KMS-11 (cell line): ENCODE measurements around the gene NIPA2.

ENCODE experiments used
- H2AFZ ChIP-seq: fragments of 200-600 bp; sonication (generic); 2 replicates; pipeline ENCODE4 v1.6.1; 2016; ENCODE audit warnings: antibody characterized with exemption, mixed run types, low read depth
- H3K27ac ChIP-seq: fragments of 200-600 bp; sonication (generic); 2 replicates; pipeline ENCODE4 v1.6.1; 2016; ENCODE audit warnings: mild to moderate bottlenecking, mixed run types
- H3K27me3 ChIP-seq: fragments of 200-600 bp; sonication (generic); 2 replicates; pipeline ENCODE4 v1.6.1; 2017; ENCODE audit warnings: mild to moderate bottlenecking, low read depth, mixed run types, moderate library complexity; ENCODE audit not compliant: insufficient read depth
- H3K36me3 ChIP-seq: fragments of 200-600 bp; sonication (generic); 2 replicates; pipeline ENCODE4 v1.6.1; 2017; ENCODE audit warnings: mild to moderate bottlenecking, mixed run types; ENCODE audit not compliant: insufficient read depth
- H3K4me1 ChIP-seq: fragments of 200-600 bp; sonication (generic); 2 replicates; pipeline ENCODE4 v1.6.1; 2016; ENCODE audit warnings: mild to moderate bottlenecking, low read depth, mixed run types; ENCODE audit not compliant: poor library complexity, severe bottlenecking
- H3K4me2 ChIP-seq: fragments of 200-600 bp; sonication (generic); 2 replicates; pipeline ENCODE4 v1.7.0; 2016; ENCODE audit warnings: mild to moderate bottlenecking, mixed run types
- H3K4me3 ChIP-seq: fragments of 200-600 bp; sonication (generic); IDR thresholded peaks from 2 replicates; pipeline ENCODE4 v1.6.1; 2017; ENCODE audit warnings: low read depth, low read length, mixed read lengths; ENCODE audit not compliant: insufficient read depth
- H3K79me2 ChIP-seq: fragments of 200-600 bp; sonication (generic); 2 replicates; pipeline ENCODE4 v1.6.1; 2016; ENCODE audit warnings: low read depth, mixed run types; ENCODE audit not compliant: insufficient read depth
- H3K9ac ChIP-seq: fragments of 200-600 bp; sonication (generic); 2 replicates; pipeline ENCODE4 v1.6.1; 2016; ENCODE audit warnings: mild to moderate bottlenecking, mixed run types
- H4K20me1 ChIP-seq: fragments of 200-600 bp; sonication (generic); 2 replicates; pipeline ENCODE4 v1.6.1; 2016; ENCODE audit warnings: mild to moderate bottlenecking, mixed run types; ENCODE audit not compliant: insufficient read depth
- CTCF ChIP-seq: fragments of 200-600 bp; sonication (generic); conservative IDR thresholded peaks from 2 replicates; pipeline ENCODE4 v1.6.1; 2017; ENCODE audit warnings: low read depth, mild to moderate bottlenecking, antibody characterized with exemption, low read length, moderate library complexity, mixed read lengths

Gene NIPA2

GRCh38 chr15:22883196-22883595 lies 44.7 kb downstream of the NIPA2 start:
- H3K79me2 ChIP-seq, result no peaks in the 10 kb centered on the region
- no peaks in the 10 kb centered on the region for H3K4me1 ChIP-seq
- no peak for TF ChIP-seq CTCF
- H3K9ac ChIP-seq, result no peak overlapping the region
- no peaks in the 10 kb centered on the region for H4K20me1 ChIP-seq
- no peaks in the 10 kb centered on the region for H3K36me3 ChIP-seq
- no peak overlapping the region for H3K4me3 ChIP-seq
- no peak overlapping the region for H3K4me2 ChIP-seq
- no peaks in the 10 kb centered on the region for H3K27me3 ChIP-seq
- no peak overlapping the region for H3K27ac ChIP-seq
- no peak overlapping the region for H2AFZ ChIP-seq

- no peak overlapping the region for H3K4me3 ChIP-seq
- no peaks in the 10 kb centered on the region for H4K20me1 ChIP-seq
- H3K4me2 ChIP-seq, result no peak overlapping the region
- no peaks in the 10 kb centered on the region for H3K79me2 ChIP-seq
- no peak for TF ChIP-seq CTCF
- H3K9ac ChIP-seq, result no peak overlapping the region
- no peak overlapping the region for H3K27ac ChIP-seq
- no peaks in the 10 kb centered on the region for H3K27me3 ChIP-seq
- H3K36me3 ChIP-seq, result no peaks in the 10 kb centered on the region
- no peak overlapping the region for H2AFZ ChIP-seq
- no peaks in the 10 kb centered on the region for H3K4me1 ChIP-seq
These were observed 45.9 kb downstream of the NIPA2 start for GRCh38 chr15:22884344-22884743.

GRCh38 chr15:22885120-22885519 lies 46.7 kb downstream of the NIPA2 start:
- Histone ChIP-seq H3K4me3 (no peak overlapping the region), H3K4me2 (no peak overlapping the region), H3K27me3 (no peaks in the 10 kb centered on the region), H2AFZ (no peak overlapping the region), H4K20me1 (no peaks in the 10 kb centered on the region), H3K9ac (no peak overlapping the region), H3K79me2 (no peaks in the 10 kb centered on the region), H3K36me3 (no peaks in the 10 kb centered on the region), H3K27ac (no peak overlapping the region), H3K4me1 (no peaks in the 10 kb centered on the region)
- no peak for TF ChIP-seq CTCF

DNA sequence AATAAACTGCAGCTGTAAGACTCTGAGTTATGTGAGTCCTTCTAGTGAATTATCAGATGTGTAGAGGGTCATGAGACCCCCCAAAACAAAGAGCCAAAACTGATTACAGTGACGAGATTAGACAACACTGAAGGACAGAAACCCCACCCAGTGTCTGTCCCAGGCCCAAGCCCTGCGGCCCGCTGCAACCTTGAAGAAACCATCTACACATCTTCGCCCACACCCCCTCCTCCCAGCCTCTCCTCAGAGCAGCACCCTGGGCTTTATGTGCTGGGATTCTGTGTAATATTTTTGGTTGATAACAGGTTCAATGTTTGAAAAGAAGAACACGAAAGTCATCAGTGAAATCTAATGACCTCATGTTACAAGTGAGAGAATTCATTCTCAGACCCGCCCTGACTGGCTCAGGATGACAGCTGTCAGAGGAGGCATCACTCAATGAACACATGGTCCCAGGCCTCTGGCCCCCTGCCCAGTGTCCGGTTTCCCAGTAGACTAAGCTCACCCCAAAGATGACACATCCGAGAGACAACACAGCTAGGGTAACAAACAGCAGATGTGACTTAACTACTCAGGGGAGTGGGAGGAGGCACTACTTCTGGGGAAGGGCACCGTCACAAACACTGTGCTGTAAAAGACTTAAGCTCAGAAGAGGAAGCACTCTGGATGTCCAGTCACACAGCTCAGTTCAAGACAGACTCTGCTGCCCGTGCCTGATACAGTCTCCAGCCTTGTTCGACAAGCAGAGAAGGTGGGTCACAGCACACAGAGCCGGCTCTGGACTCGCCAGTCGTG lies 48.9 kb downstream of the NIPA2 start:
- Histone ChIP-seq H3K27ac (no peak overlapping the region), H3K4me1 (no peaks in the 10 kb centered on the region), H4K20me1 (no peaks in the 10 kb centered on the region), H3K36me3 (no peaks in the 10 kb centered on the region), H3K4me3 (no peak overlapping the region), H3K4me2 (no peak overlapping the region), H2AFZ (no peak overlapping the region), H3K79me2 (no peaks in the 10 kb centered on the region), H3K27me3 (no peaks in the 10 kb centered on the region), H3K9ac (no peak overlapping the region)
- TF ChIP-seq CTCF, result no peak
